Fibroblast of villous mesenchyme (primary cell): Measurements from ENCODE around the gene INSIG2. TPM values are rescaled to one million over a fixed set of nuclear protein-coding genes. Genes with fewer than 3 reads are reported as not detected.

Source experiments
- DNase-seq: peaks from one replicate; pipeline ENCODE4 v3.0.0-alpha.2; 2010; ENCODE audit warnings: low read depth
- H3K4me3 ChIP-seq: 2 replicates; pipeline ENCODE4 v1.5.1; 2011; ENCODE audit warnings: low read depth, mild to moderate bottlenecking, low read length
- total RNA-seq: library from RNA; depleted of rRNA; stranded (reverse); fragments of >200 nt; gene quantifications from 2 replicates; pipeline ENCODE4 v1.2.3, GENCODE V29; 2012
- TF ChIP-seq, protein P1 (sequence below): IDR thresholded peaks from 2 replicates; pipeline ENCODE4 v1.5.1; 2012; ENCODE audit warnings: low read depth, mild to moderate bottlenecking, low read length; ENCODE audit not compliant: insufficient read depth

The INSIG2 gene
- 6.1 and 13.0 TPM in 2 replicates for total RNA-seq

- TF ChIP-seq, protein P1, sequence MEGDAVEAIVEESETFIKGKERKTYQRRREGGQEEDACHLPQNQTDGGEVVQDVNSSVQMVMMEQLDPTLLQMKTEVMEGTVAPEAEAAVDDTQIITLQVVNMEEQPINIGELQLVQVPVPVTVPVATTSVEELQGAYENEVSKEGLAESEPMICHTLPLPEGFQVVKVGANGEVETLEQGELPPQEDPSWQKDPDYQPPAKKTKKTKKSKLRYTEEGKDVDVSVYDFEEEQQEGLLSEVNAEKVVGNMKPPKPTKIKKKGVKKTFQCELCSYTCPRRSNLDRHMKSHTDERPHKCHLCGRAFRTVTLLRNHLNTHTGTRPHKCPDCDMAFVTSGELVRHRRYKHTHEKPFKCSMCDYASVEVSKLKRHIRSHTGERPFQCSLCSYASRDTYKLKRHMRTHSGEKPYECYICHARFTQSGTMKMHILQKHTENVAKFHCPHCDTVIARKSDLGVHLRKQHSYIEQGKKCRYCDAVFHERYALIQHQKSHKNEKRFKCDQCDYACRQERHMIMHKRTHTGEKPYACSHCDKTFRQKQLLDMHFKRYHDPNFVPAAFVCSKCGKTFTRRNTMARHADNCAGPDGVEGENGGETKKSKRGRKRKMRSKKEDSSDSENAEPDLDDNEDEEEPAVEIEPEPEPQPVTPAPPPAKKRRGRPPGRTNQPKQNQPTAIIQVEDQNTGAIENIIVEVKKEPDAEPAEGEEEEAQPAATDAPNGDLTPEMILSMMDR = peak; percentile 14
- peak; percentile 94 for DNase-seq
- peak within 1 kb of the TSS; percentile 98 for H3K4me3 ChIP-seq
Observed at GRCh38 chr2:118088051-118089024, at the start of gene INSIG2. TSS of gene INSIG2 (plus strand) at chr2:118088471. CDS start at chr2:118096557, 8,086 bp downstream.

DNA sequence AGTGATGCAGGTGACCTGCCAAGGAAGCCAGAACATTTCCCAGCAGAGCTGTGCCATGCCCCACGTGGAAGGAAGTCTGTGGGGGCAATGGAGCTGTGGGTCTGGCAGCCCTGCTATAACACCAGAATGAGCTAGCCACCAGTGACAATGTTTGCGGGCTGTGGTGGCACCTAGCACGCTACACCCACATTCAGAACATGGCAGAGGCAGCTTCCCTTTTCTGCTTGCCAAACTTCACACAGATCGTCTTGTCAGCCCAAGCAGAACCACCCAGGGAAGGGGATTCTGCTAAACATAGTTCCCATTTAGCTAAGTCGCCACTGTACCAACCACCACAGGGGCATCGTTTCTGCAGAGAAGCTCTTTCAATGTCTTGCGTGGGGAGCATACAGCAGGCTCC is 47.4 kb upstream of the INSIG2 start:
- TF ChIP-seq, protein P1 = no peak
- H3K4me3 ChIP-seq = no peak overlapping the region
- DNase-seq = no peak

DNA sequence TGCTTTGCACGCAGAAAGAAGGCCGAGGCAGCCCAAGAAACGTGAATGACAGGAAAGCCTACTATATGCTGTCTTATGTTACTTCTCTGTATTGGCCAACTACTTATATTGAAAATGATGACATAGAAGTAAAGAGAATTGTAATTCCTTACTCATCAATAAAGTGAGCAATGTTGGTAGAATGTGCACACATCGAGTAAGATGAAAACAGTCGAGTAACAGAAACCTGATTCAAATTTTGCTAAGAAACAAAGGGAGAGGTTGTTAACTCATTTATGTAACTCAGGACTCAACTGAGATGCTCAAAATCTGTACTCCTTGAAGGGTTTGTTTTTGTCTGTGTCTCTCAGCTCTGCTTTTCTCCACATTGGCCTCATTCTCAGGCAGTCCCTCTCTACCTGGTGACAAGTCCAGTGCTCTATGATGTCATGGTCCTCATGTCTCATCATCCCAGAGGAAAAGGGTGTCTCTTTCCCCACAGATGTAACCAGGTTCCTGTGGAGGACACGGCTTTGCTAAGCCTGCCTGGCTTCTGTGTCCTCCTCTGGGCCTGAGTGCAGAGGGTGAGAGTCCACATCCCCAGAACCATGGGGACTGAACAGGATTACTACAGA is 44.1 kb upstream of the INSIG2 start:
- no peak for DNase-seq
- H3K4me3 ChIP-seq = no peak overlapping the region
- TF ChIP-seq, protein P1 = no peak

DNA sequence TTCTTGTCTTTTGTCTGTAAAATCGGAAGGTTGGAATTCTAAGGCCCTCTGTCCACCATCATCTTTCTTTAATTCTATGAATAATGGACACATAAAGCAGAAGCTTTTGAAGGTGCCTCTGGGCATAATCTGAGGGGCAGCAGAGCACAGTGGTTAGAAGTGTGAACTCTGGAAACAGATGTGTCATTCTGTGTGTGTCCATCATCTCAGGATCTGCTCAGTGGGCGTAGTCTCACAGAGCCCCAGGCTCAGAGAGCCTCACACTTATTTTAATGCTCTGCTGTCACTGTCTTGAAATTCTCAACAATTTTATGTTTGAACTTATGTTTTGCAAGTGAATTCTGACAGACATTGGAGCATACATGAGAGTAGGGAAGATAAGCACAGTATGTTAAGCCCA is 43.4 kb upstream of the INSIG2 start:
- TF ChIP-seq, protein P1 = no peak
- no peak for DNase-seq
- no peak overlapping the region for H3K4me3 ChIP-seq

GRCh38 chr2:118045286-118045685 is 43.0 kb upstream of the INSIG2 start:
- TF ChIP-seq, protein P1 = no peak
- H3K4me3 ChIP-seq = no peak overlapping the region
- no peak for DNase-seq

DNA sequence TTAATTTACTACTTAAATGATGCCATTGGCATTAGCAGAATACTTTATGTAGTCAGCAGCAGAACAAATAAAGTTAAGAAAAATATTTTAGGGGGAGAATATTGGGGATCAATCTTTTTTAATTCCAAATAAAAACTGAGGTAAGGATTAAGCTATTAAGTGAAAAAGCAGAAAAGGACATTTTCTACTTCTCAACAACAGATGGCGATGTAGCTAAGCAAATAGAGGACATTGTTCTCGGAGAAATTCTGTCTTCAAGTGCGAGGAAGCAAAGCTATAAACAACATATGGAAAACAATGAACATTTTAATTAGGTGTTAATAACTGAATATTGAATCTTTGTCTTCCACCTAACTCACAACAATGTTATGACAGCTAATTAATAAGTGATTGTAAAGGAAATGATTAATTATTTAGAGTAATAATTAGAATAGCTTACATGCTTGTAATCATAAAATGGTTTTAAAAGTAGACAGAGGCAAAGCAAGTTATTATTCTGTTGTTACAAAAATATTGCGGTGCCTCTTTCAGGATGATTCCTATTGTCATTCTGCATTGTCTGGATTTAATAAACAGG is 41.5 kb upstream of the INSIG2 start:
- H3K4me3 ChIP-seq = no peak overlapping the region
- DNase-seq = peak; percentile 57
- TF ChIP-seq, protein P1 = peak; percentile 67
